ENCODE data around the gene ICE2. TPM values are rescaled to one million over a fixed set of nuclear protein-coding genes. Genes with fewer than 3 reads are reported as not detected.

ICE2 gene
- total and polyA plus RNA-seq, 2 of the 8 experiments (the other 6 are each of a cell fraction or from before 2014, with no cell fraction given) = 40.0 to 87.3 TPM

DNA sequence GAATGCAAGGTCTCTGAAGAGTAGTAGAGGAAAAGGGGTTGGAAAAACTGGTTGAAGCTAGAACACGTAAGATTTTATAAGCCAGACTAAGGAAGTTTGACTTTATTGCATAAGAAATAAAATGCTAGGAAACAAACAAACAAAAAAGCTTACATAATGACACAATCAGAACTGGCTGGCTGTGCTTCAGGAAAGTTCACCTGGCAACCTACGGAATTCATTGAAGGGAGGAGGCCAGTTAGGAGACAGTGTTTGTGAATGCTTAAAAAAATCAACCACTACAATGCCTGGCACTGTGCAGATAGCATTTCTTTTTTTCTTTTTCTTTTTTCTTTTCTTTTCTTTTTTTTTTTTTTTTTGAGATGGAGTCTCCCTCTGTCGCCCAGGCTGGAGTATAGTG lies 1.9 kb upstream of the ICE2 start:
- Histone ChIP-seq H4K8ac (ENCODE audit: extremely low read depth, insufficient read depth, low read length) (no peak overlapping the region), H3K79me2 (ENCODE audit: control insufficient read depth in 1 of 2, insufficient read depth in 2 of 2, low read length in 2 of 2) (peaks cover 7 to 28% of the 10 kb centered on the region in 2 experiments; a peak in 3 of 4 replicates), H3K36me3 (ENCODE audit: control insufficient read depth in 2 of 4, insufficient read depth in 4 of 4, low read length in 3 of 4) (peaks cover 0 to 10% (median 0%) of the 10 kb centered on the region in 4 experiments; a peak in 2 of 8 replicates), H3K4me3 (ENCODE audit: extremely low read depth in 1 of 4, insufficient read depth in 2 of 4, low read depth in 3 of 4, low read length in 4 of 4) (no peak overlapping the region), H3K14ac (ENCODE audit: insufficient read length) (no peak overlapping the region), H3K27me3 (replicated peaks in 1 of 4; ENCODE audit: control insufficient read depth in 3 of 4, extremely low read depth in 1 of 4, insufficient read depth in 3 of 4, low read length in 3 of 4) (no peaks in the 10 kb centered on the region), H3K4me2 (ENCODE audit: insufficient read depth in 1 of 2, low read depth in 2 of 2, low read length in 2 of 2) (no peak overlapping the region), H3K56ac (replicated peaks; ENCODE audit: insufficient read length, low read depth, low read length) (no peak overlapping the region), H2BK5ac (ENCODE audit: low read depth, low read length) (no peak overlapping the region), H4K20me1 (replicated peaks in 1 of 2; ENCODE audit: control insufficient read depth in 1 of 2, insufficient read depth in 2 of 2, low read length in 2 of 2) (no peaks in the 10 kb centered on the region), H3K18ac (ENCODE audit: extremely low read depth, low read length) (no peak overlapping the region), H3K9me3 (ENCODE audit: insufficient read depth in 2 of 2, low read depth in 1 of 2, low read length in 1 of 2) (no peaks in the 10 kb centered on the region), H4K91ac (replicated peaks; ENCODE audit: insufficient read length, low read length) (no peak overlapping the region), H2AK5ac (ENCODE audit: low read depth, low read length) (no peak overlapping the region), H4K5ac (ENCODE audit: insufficient read length, low read depth, low read length) (no peak overlapping the region), H3K27ac (ENCODE audit: low read depth, low read length) (no peak overlapping the region), H2BK15ac (ENCODE audit: low read length) (no peak overlapping the region), H2BK20ac (ENCODE audit: low read length) (no peak overlapping the region), H2BK120ac (replicated peaks; ENCODE audit: low read depth, low read length) (no peak overlapping the region), H3K4me1 (replicated peaks in 1 of 4; ENCODE audit: control insufficient read depth in 3 of 4, insufficient read depth in 4 of 4, low read length in 3 of 4) (peaks cover 2 to 13% (median 8%) of the 10 kb centered on the region in 4 experiments; a peak in 6 of 7 replicates), H3K23ac (ENCODE audit: insufficient read length) (no peak overlapping the region), H2AFZ (ENCODE audit: low read length) (no peak overlapping the region), H2BK12ac (ENCODE audit: low read depth, low read length) (no peak overlapping the region), H3K4ac (replicated peaks; ENCODE audit: insufficient read length, low read depth, low read length) (no peak overlapping the region), H3K9ac (replicated peaks in 1 of 4; ENCODE audit: extremely low read depth in 1 of 4, low read depth in 3 of 4, low read length in 3 of 4) (no peak overlapping the region), H3K79me1 (ENCODE audit: low read depth, low read length) (peaks cover 3% of the 10 kb centered on the region; the same call in 1 of the 2 replicates), H3K23me2 (ENCODE audit: low read depth, low read length) (peaks cover 9% of the 10 kb centered on the region)
- ChIA-PET POLR2A (ENCODE audit: partially characterized antibody) (no interaction called here), CTCF (ENCODE audit: partially characterized antibody) (interaction anchor here (1.0 to 2.4 kb wide), 4 partner anchors 26 to 121 kb away, joined by 3 to 6 read pairs (median 4); no protein-coding TSS in a partner anchor)
- FAIRE-seq = no peak
- WGBS, 2 experiments (ENCODE audit: extremely low coverage in 1 of 2, insufficient coverage in 1 of 2, insufficient read length in 1 of 2, insufficient replicate concordance in 2 of 2, low coverage in 1 of 2, low lambda C conversion rate in 2 of 2, missing lambda C conversion rate in 1 of 2) = 79% methylated on average over 2 of the region's 3 CpGs; no CpG with 5 or more reads in 1 of the 2 experiments
- DNase-seq (ENCODE audit: low read depth in 1 of 2, low spot score in 2 of 2) = no peak
- TF ChIP-seq SIX5 (IDR thresholded peaks at IDR 0.05; ENCODE audit: low read depth, low read length) (no peak), TBP (IDR thresholded peaks at IDR 0.05; ENCODE audit: low read depth, low read length) (no peak), RFX5 (IDR thresholded peaks at IDR 0.05; ENCODE audit: borderline replicate concordance, low read depth, low read length) (no peak)

All from H1 (cell line).